HTERT RPE-1 (cell line): ENCODE results near the gene PRKG2.

Source experiments
- in situ Hi-C: fragments of 300-500 bp; cut with MboI; formaldehyde crosslinking; loops from 4 replicates; pipeline ENCODE4 v1.14.3; 2020; ENCODE audit warnings: low sequenced_read_pairs

Gene PRKG2

DNA sequence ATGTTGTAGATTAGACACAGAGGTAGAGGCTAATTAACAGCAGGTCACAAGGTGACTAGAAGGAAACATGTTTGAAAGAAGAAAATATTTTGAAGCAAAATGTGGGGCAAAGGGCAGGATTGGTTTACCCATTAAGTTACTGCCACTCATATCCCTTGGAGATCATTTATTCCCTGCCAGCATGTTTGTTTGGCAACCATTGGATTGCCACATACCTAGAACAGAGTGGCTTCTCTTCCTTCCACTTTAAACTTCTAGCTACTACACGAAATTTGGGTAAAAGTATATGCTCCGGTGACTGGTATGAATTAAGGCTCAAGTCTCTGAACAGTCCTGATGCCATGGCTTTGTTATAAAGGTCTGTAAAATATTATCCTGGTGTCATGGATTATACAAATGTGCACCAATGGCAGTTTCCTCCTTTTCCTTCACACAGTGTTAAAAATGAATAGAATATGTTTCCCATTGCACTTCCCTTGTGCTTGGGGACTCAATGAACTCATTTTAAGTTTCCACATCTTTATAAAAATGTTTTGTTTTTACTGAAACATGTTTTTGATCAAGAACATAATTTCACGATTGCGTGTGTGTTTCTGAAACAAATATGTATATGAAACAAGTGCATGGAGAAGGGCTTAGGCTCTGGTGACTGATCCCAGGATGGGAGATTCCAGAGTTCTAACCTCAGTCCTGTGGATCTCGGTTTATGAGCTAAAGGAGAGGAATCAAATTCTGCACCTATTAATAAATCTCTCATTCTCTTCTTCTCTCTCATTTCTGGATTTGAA, 172.2 kb downstream of the PRKG2 start:
- in situ Hi-C loops = loop anchor here (25.0 kb wide), 1 partner anchor 680 kb away; no protein-coding TSS in a partner anchor

DNA sequence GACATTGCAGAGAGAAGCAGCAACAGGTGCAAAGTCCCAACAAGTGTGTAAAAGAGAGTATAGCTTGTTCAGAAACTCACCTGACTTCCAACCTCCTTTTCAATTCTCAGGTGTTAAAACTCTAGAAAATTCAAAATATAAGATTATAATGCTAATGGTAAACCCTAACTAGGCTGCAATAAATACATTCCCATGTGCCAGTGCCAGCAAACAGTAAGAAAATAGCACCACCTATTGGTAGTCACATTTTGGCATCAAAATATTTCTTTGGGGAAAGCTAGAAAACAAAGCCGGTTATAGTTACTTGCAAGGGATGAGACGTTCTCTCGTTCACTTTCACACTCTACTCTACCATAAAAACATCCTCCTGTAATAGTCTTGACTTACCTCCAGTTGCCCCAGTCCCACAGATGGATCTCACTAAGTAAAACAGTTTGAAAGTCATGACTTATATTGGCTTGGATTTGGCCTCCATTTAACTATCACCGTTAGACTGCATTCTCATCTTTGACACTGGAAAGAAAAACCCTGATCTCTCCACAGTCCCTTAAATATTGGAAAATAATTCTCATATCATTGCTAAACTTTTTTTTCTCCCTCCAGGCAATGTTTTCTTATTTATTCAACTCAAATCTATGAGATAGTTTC, 174.9 kb downstream of the PRKG2 start:
- in situ Hi-C loops = loop anchor here (25.0 kb wide), 1 partner anchor 678 kb away; no protein-coding TSS in a partner anchor

GRCh38 chr4:81039351-81039972, 175.6 kb downstream of the PRKG2 start:
- in situ Hi-C loops = loop anchor here (25.0 kb wide), 1 partner anchor 677 kb away; no protein-coding TSS in a partner anchor

DNA sequence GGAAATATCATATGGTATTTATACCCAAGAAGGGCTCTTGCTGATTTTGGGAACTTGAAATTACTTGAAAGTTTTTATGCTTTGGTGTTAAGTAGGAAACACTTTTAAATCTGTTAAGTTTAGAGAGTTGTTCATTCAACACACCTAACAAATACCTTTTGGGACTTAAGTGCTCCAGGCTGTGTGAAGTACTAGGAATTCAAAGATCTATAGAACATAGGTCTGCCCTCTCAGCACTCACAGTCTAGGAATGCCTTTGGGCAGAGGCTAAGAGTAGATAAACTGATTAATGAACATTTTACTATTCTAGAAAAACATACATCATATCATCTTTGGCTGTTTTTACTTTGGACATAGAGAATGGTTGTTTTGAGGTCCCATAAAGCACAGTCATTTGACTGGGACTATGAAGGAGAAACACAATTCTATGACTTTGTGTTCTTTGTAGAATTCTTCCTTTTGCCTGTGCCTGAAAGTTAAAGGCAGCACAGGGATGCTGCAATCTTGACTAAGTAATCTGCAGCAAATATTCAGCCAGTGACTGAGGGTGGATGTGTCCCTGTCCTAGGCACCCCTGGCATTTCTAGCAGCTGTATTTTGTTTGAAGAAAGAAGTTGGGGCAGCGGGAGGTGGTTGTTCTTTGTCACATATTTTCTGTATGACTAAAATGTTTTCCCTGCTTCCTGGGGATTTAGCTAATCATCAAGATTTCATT, 176.2 kb downstream of the PRKG2 start:
- in situ Hi-C loops = loop anchor here (25.0 kb wide), 1 partner anchor 676 kb away; no protein-coding TSS in a partner anchor
